Endothelial cell of umbilical vein (primary cell): Measurements from ENCODE around the gene CTAGE9.

Experiments
- EZH2 ChIP-seq: IDR thresholded peaks from 2 replicates; pipeline ENCODE4 v1.6.1; 2012; ENCODE audit warnings: borderline replicate concordance, low read depth, mild to moderate bottlenecking, moderate library complexity, low read length, inconsistent platforms; ENCODE audit not compliant: severe bottlenecking
- FOS ChIP-seq: IDR thresholded peaks from 2 replicates; pipeline ENCODE4 v1.6.1; 2011; ENCODE audit warnings: mild to moderate bottlenecking, low read length, moderate library complexity, borderline replicate concordance; ENCODE audit not compliant: insufficient read depth
- JUN ChIP-seq: IDR thresholded peaks from 2 replicates; pipeline ENCODE4 v1.6.1; 2011; ENCODE audit warnings: borderline replicate concordance, low read depth; ENCODE audit not compliant: insufficient read length, insufficient read depth
- MYC ChIP-seq: IDR thresholded peaks from one replicate; pipeline ENCODE4 v1.6.1; 2011; ENCODE audit warnings: mild to moderate bottlenecking, low read depth, low read length
- POLR2A ChIP-seq: IDR thresholded peaks from 2 replicates; pipeline ENCODE4 v1.6.1; 2012; ENCODE audit warnings: low read depth, mild to moderate bottlenecking, control low read depth, low read length
- POLR2AphosphoS5 ChIP-seq: IDR thresholded peaks from 2 replicates; pipeline ENCODE4 v1.6.1; 2012; ENCODE audit warnings: low read depth, mild to moderate bottlenecking, control low read depth, low read length, moderate library complexity; ENCODE audit not compliant: insufficient read depth
- TF ChIP-seq, protein P1 (sequence below), 2 donors: IDR thresholded peaks; 1 replicate in 1 of 2; 2 replicates in 1 of 2; pipeline ENCODE4 v1.5.1; 2011; ENCODE audit warnings: low read length in 2 of 2, mild to moderate bottlenecking in 2 of 2, moderate library complexity in 2 of 2, control low read depth in 1 of 2, inconsistent platforms in 1 of 2, low read depth in 1 of 2; ENCODE audit not compliant: insufficient read depth in 1 of 2; ENCODE audit errors: extremely low read depth in 1 of 2
- TF ChIP-seq, protein P2 (sequence below): IDR thresholded peaks from 2 replicates; pipeline ENCODE4 v1.6.1; 2011; ENCODE audit not compliant: insufficient read depth, insufficient read length

DNA sequence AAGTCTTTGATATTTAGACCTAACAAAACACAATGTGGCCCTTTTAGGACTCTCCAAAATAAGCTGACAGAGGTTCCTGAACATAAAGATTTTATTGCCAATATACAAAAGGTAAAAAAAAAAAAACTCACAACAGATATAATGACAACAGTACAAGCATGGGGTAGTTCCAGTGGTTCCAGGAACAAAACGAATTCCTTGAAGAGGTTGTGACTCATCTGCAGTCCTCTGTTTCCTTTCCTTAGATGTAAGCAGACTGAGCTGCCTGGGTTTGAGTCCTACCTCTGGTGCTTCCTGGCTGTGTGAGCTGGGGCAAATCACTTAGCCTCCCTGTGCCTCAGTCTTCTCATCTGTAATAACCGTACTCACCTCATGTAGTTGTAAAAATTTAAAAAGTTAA, 13.3 kb upstream of the CTAGE9 start:
- TF ChIP-seq, protein P1, sequence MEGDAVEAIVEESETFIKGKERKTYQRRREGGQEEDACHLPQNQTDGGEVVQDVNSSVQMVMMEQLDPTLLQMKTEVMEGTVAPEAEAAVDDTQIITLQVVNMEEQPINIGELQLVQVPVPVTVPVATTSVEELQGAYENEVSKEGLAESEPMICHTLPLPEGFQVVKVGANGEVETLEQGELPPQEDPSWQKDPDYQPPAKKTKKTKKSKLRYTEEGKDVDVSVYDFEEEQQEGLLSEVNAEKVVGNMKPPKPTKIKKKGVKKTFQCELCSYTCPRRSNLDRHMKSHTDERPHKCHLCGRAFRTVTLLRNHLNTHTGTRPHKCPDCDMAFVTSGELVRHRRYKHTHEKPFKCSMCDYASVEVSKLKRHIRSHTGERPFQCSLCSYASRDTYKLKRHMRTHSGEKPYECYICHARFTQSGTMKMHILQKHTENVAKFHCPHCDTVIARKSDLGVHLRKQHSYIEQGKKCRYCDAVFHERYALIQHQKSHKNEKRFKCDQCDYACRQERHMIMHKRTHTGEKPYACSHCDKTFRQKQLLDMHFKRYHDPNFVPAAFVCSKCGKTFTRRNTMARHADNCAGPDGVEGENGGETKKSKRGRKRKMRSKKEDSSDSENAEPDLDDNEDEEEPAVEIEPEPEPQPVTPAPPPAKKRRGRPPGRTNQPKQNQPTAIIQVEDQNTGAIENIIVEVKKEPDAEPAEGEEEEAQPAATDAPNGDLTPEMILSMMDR (IDR thresholded peaks at IDR 0.05; ENCODE audit: extremely low read depth in 1 of 2, insufficient read depth in 1 of 2, low read depth in 1 of 2, low read length in 2 of 2): no peak
- TF ChIP-seq EZH2: no peak
- TF ChIP-seq JUN: no peak
- TF ChIP-seq POLR2A: no peak
- no peak for TF ChIP-seq POLR2AphosphoS5
- TF ChIP-seq, protein P2, sequence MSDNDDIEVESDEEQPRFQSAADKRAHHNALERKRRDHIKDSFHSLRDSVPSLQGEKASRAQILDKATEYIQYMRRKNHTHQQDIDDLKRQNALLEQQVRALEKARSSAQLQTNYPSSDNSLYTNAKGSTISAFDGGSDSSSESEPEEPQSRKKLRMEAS: no peak
- no peak for TF ChIP-seq FOS
- no peak for TF ChIP-seq MYC
